ENCODE measurements around the gene ATG4B.

ATG4B gene

GRCh38 chr2:241695651-241696050 is 58.2 kb downstream of the ATG4B start:
- DNase-seq = peak; percentile 64

GRCh38 chr2:241701149-241701398 is 63.6 kb downstream of the ATG4B start:
- DNase-seq = no peak

GRCh38 chr2:241701399-241702154 is 64.1 kb downstream of the ATG4B start, which contains the start of gene ING5:
TSS of gene ING5 (plus strand) at chr2:241702039. CDS start at chr2:241702066, 27 bp downstream.
- DNase-seq = peak; percentile 93

GRCh38 chr2:241702155-241703031 is 64.9 kb downstream of the ATG4B start:
- peak; percentile 80 for DNase-seq

GRCh38 chr2:241703032-241703604 is 65.6 kb downstream of the ATG4B start:
- peak; percentile 10 for DNase-seq

GRCh38 chr2:241706537-241706936 is 69.0 kb downstream of the ATG4B start:
- no peak for DNase-seq

GRCh38 chr2:241708879-241709278 is 71.4 kb downstream of the ATG4B start:
- DNase-seq = no peak

- DNase-seq = no peak
Measured at GRCh38 chr2:241719093-241719492, 81.6 kb downstream of the ATG4B start.

GRCh38 chr2:241720099-241720498 is 82.6 kb downstream of the ATG4B start:
- DNase-seq = no peak

- no peak for DNase-seq
Measured at GRCh38 chr2:241720560-241720959, 83.1 kb downstream of the ATG4B start.

- DNase-seq = no peak
Measured at GRCh38 chr2:241721852-241722251, 84.4 kb downstream of the ATG4B start.

- DNase-seq = no peak
Measured at GRCh38 chr2:241722896-241723454, 85.5 kb downstream of the ATG4B start.

Data from fibroblast of skin of right quadriceps (primary cell).